Retinal pigment epithelial cell (primary cell): ENCODE results near the gene MYOF.
"Not testable (repeated sequence)": the region's sequence is repeated elsewhere in the genome, so short reads cannot be mapped to it uniquely, and the experiment has no call there.

Experiments used
- DNase-seq: peaks from one replicate; pipeline ENCODE4 v3.0.0-alpha.2; 2010; ENCODE audit warnings: low read depth
- H3K4me3 ChIP-seq: 2 replicates; pipeline ENCODE4 v1.5.1; 2011; ENCODE audit warnings: mild to moderate bottlenecking, low read length, control low read depth, moderate library complexity
- CTCF ChIP-seq: conservative IDR thresholded peaks from 2 replicates; pipeline ENCODE4 v1.5.1; 2011; ENCODE audit warnings: low read depth, low read length, control low read depth, inconsistent platforms

The MYOF gene

GRCh38 chr10:93447019-93447418 is 35.1 kb downstream of the MYOF start:
- H3K4me3 ChIP-seq, result no peak overlapping the region
- no peak for DNase-seq
- no peak for TF ChIP-seq CTCF

- no peak for TF ChIP-seq CTCF
- no peak for DNase-seq
- H3K4me3 ChIP-seq, result no peak overlapping the region
Measured at GRCh38 chr10:93445978-93446720, 36.0 kb downstream of the MYOF start.

- TF ChIP-seq CTCF, result no peak
- peak; percentile 100 for DNase-seq
- no peak overlapping the region for H3K4me3 ChIP-seq
Measured at GRCh38 chr10:93445097-93445960, 36.8 kb downstream of the MYOF start.

- no peak overlapping the region for H3K4me3 ChIP-seq
- DNase-seq, result no peak
- TF ChIP-seq CTCF, result no peak
Measured at GRCh38 chr10:93443481-93443880, 38.7 kb downstream of the MYOF start.

- H3K4me3 ChIP-seq, DNase-seq: not testable (repeated sequence)
Measured at GRCh38 chr10:93442721-93443120, 39.4 kb downstream of the MYOF start.

- TF ChIP-seq CTCF, result no peak
- no peak for DNase-seq
- H3K4me3 ChIP-seq, result no peak overlapping the region
Measured at GRCh38 chr10:93440591-93441091, 41.5 kb downstream of the MYOF start.

GRCh38 chr10:93438613-93439253 is 43.4 kb downstream of the MYOF start:
- DNase-seq, result no peak
- TF ChIP-seq CTCF, result no peak
- H3K4me3 ChIP-seq, result no peak overlapping the region
